Measurements from ENCODE around the gene DST. TPM values are rescaled to one million over a fixed set of nuclear protein-coding genes. Genes with fewer than 3 reads are reported as not detected.

DST gene
- total RNA-seq, 4 donors from 2014 or later, result 189 to 276 (median 219) TPM

DNA sequence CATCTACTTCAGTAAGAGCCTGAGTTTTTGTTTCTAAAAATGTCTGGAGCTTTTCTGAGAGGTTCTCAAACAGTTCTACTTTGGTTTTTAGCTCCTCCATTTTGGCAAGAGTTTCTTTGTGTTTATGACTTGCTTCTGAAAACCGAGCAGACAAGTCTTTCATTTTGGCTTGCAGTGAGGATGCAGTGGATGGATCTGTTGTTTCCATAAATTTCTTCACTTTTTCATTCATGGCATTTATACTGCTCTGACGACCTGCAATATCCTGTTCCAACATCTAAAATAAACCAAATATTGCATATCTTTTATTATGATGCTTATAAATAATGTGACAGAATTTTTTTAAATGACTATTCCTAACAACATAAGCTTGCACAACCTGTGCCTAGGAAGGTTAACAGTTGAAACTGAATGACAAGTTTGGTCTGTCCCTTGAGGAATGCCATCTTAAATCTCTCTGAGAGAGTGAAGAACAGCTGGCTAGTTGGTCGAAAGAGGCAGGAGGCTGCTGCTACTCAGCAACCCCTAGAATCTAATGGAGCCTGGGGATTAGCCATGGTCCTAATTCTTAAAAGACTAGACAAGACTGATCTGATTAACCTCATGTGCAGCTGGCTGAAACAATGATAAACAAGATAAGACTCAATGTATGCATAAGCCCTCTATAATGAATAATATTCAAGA lies 69.8 kb downstream of the DST start:
- TF ChIP-seq CTCF (IDR thresholded peaks at IDR 0.05; ENCODE audit: low read depth), result no peak

- TF ChIP-seq CTCF (IDR thresholded peaks at IDR 0.05; ENCODE audit: low read depth), result no peak
Measured at GRCh38 chr6:56571605-56572004, 71.1 kb downstream of the DST start.

DNA sequence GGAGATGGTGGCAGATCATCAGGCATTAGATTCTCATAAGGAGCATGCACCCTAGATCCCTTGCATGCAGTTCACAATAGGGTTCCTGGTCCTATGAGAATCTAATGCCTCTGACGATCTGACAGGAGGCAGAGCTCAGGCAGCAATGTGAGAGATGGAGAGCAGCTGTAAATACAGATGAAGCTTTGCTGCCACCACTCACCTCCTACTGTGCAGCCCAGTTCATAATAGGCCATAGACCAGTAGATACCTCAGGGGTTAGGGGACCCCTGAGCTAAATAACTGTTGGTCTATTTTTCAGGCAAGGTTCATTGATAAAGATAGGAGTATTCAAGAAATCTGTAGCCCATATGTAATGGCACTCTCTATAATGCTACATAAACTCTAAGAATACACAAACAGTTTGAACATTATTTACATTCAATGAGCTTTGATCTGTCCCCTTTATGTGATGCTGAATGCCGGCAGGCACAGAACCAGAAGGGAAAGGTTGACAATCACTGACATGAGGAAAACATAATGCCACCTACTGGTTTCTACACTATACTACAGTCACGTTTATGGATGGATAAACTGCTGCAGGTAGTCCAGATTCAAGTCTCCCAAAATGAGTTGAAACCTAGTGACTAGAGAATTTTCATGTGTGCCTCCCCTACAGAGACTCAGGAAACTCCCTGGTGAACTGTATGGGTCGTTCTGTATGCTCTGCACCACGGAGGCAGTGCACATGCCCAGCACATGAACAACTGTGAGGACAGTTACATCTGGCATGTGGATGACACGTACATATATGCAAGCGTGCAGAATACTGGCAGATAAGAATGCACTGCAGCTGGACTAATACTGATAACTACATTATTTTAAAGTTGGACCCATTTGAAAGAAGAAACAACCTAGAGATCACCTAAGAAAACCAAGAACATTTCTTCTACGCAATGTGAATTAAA lies 72.0 kb downstream of the DST start:
- TF ChIP-seq CTCF (IDR thresholded peaks at IDR 0.05; ENCODE audit: low read depth), result no peak

GRCh38 chr6:56567501-56567900 lies 75.2 kb downstream of the DST start:
- TF ChIP-seq CTCF (IDR thresholded peaks at IDR 0.05; ENCODE audit: low read depth), result no peak

GRCh38 chr6:56556751-56557540 lies 85.7 kb downstream of the DST start:
- no peak for TF ChIP-seq CTCF (IDR thresholded peaks at IDR 0.05; ENCODE audit: low read depth)

DNA sequence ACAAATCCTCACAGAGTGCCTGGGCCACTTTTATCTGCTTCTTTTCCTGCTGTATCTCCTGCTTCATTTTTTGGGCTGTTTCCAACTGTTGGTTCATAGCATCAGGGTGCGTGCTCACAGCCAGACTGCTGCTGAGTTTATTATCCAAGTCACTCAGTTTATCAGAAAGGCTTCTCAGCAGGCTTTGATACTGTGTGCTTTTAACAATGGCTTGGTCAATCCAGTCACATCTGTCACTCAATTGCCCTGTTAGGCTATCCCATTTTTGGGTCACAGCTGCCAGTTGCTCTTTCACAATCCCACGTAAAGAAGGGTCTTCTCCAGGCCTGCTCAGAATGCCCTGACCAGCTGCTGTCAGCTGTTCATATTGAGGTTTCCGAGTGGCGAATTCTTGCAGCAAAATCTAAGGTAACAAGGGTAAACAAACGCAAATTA lies 87.2 kb downstream of the DST start:
- no peak for TF ChIP-seq CTCF (IDR thresholded peaks at IDR 0.05; ENCODE audit: low read depth)

Data from subcutaneous adipose tissue (tissue), 4 donors.